IPS-15b (cell line): ENCODE measurements around the gene CCL4.
"Not testable (repeated sequence)": the region's sequence is repeated elsewhere in the genome, so short reads cannot be mapped to it uniquely, and the experiment has no call there.

Experiments
- H3K27me3 ChIP-seq: one replicate; pipeline ENCODE4 v1.6.1; 2013; ENCODE audit warnings: low read length; ENCODE audit not compliant: control insufficient read depth, insufficient read depth
- H3K36me3 ChIP-seq: one replicate; pipeline ENCODE4 v1.6.1; 2013; ENCODE audit warnings: low read length; ENCODE audit not compliant: control insufficient read depth, insufficient read depth
- H3K4me1 ChIP-seq: one replicate; pipeline ENCODE4 v1.6.1; 2013; ENCODE audit warnings: mild to moderate bottlenecking, low read length; ENCODE audit not compliant: control insufficient read depth, insufficient read depth
- H3K4me3 ChIP-seq: one replicate; pipeline ENCODE4 v1.5.1; 2013; ENCODE audit warnings: low read depth, low read length
- H3K9ac ChIP-seq: one replicate; pipeline ENCODE4 v1.6.1; 2013; ENCODE audit warnings: low read depth, mild to moderate bottlenecking, low read length
- H3K9me3 ChIP-seq: one replicate; pipeline ENCODE4 v1.6.1; 2013; ENCODE audit warnings: mild to moderate bottlenecking, low read length; ENCODE audit not compliant: control insufficient read depth, insufficient read depth

CCL4 gene

GRCh38 chr17:36108265-36108664 lies 4.6 kb downstream of the CCL4 start:
- not testable (repeated sequence) for H3K9ac ChIP-seq

DNA sequence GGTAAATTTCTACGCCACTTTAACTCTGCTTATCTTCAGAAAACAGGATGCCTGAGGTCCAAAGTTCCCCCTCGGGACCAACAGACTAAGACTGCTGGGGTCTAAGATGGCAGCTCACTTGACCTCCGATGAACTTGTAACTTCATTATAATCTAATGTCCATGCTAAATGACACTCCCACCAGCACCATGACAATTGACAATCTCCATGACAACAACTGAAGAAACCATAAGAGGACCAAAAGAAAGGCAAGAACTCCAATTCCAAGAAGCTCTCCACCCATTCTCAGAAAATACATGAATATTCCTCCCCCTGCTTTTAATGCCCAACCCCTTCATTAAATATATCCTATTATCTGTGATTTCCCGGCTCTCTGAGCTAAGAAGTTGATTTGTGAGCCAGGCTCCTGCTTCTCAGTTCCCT lies 7.5 kb downstream of the CCL4 start:
- H3K9me3 ChIP-seq = no peaks in the 10 kb centered on the region
- H3K4me3 ChIP-seq = no peak overlapping the region
- no peaks in the 10 kb centered on the region for H3K36me3 ChIP-seq
- no peak overlapping the region for H3K9ac ChIP-seq
- H3K4me1 ChIP-seq = no peaks in the 10 kb centered on the region
- H3K27me3 ChIP-seq = no peaks in the 10 kb centered on the region

More at GRCh38 chr17:36108265-36108664, 4.6 kb downstream of the CCL4 start:
- H3K9me3 ChIP-seq, H3K36me3 ChIP-seq, H3K4me3 ChIP-seq, H3K27me3 ChIP-seq, H3K4me1 ChIP-seq: not testable (repeated sequence)

- H3K9ac ChIP-seq = no peak overlapping the region
- H3K4me1 ChIP-seq = no peaks in the 10 kb centered on the region
- no peaks in the 10 kb centered on the region for H3K9me3 ChIP-seq
- H3K36me3 ChIP-seq = no peaks in the 10 kb centered on the region
- H3K4me3 ChIP-seq = no peak overlapping the region
- no peaks in the 10 kb centered on the region for H3K27me3 ChIP-seq
These were observed 8.9 kb downstream of the CCL4 start for GRCh38 chr17:36112572-36112971.

DNA sequence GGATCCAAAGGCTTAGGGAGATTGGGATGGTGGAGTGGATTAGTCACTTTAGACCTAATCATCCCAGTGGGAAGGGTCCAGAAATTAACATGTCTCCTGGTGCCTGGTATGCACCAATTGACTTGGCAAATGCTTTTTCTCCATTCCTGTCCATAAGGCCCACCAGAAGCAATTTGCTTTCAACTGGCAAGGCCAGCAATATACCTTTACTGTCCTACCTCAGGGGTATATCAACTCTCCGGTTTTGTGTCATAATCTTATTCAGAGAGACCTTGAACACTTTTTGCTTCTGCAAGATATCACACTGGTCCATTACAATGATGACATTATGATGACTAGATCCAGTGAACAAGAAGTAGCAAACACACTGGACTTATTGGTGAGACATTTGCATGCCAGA lies 9.5 kb downstream of the CCL4 start:
- not testable (repeated sequence) for H3K36me3 ChIP-seq, H3K4me1 ChIP-seq, H3K9me3 ChIP-seq, H3K9ac ChIP-seq, H3K4me3 ChIP-seq, H3K27me3 ChIP-seq

- H3K4me3 ChIP-seq, H3K9me3 ChIP-seq, H3K27me3 ChIP-seq, H3K36me3 ChIP-seq, H3K4me1 ChIP-seq, H3K9ac ChIP-seq: not testable (repeated sequence)
These were observed 11.5 kb downstream of the CCL4 start for GRCh38 chr17:36114971-36115648.

DNA sequence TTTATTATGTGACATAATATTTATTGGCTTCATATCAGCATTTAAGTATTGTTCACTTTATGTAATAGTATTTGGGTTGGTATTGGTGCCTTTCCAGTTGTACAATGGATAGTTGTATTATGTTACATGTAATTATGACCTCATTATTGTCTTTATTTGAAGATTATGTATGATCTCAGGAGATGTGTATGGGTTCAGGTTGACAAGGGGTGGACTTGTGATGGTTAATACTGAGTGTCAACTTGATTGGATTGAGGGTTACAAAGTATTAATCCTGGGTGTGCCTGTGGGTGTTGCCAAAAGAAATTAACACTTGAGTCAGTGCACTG lies 12.0 kb downstream of the CCL4 start:
- H3K4me1 ChIP-seq, H3K36me3 ChIP-seq, H3K9me3 ChIP-seq, H3K9ac ChIP-seq, H3K27me3 ChIP-seq, H3K4me3 ChIP-seq: not testable (repeated sequence)

DNA sequence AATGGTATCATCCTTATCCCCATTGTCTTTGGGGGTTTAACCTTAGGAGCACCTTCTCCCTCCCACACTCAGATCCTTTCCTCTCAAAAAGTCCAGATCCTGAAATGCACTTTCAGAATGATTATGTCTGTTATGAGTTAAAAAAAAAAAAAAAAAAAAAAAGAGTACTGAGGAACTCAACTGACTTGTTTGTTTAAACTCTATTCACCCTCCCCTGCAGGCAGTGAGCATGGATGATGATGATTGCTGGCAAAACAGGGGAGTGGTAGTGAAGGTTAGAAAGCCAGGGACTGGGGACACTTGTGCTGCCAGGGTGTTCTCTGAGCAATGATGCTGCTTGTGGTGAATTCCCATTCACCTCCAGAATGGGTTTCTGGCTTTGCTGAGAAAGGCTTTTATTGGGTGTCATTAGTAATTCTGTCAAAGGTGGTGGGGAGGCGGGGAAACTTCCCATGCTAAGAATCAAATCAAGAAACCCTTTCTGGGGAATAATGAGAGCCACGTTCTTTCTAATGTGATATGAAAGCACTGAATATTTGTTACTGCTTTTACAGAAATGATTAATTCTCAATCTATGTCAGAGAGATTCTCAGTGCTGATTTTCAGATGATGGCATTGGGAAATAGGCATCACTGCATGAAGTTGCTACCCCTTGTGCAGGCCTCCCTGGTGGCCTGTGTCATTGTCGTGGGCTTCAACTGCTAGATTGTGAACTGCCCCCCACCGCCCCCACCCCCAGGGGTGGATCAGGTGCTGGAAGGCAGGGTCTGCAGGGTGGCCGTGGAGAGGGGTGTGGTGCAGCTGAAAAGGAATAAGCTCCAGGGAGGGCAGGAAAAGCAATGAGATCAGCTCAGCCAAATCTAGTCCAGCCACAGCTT lies 14.1 kb downstream of the CCL4 start:
- H3K27me3 ChIP-seq = no peaks in the 10 kb centered on the region
- H3K4me1 ChIP-seq = peaks cover 4% of the 10 kb centered on the region
- H3K9me3 ChIP-seq = peaks cover 2% of the 10 kb centered on the region
- H3K36me3 ChIP-seq = no peaks in the 10 kb centered on the region
- H3K4me3 ChIP-seq = no peak overlapping the region
- H3K9ac ChIP-seq = no peak overlapping the region

DNA sequence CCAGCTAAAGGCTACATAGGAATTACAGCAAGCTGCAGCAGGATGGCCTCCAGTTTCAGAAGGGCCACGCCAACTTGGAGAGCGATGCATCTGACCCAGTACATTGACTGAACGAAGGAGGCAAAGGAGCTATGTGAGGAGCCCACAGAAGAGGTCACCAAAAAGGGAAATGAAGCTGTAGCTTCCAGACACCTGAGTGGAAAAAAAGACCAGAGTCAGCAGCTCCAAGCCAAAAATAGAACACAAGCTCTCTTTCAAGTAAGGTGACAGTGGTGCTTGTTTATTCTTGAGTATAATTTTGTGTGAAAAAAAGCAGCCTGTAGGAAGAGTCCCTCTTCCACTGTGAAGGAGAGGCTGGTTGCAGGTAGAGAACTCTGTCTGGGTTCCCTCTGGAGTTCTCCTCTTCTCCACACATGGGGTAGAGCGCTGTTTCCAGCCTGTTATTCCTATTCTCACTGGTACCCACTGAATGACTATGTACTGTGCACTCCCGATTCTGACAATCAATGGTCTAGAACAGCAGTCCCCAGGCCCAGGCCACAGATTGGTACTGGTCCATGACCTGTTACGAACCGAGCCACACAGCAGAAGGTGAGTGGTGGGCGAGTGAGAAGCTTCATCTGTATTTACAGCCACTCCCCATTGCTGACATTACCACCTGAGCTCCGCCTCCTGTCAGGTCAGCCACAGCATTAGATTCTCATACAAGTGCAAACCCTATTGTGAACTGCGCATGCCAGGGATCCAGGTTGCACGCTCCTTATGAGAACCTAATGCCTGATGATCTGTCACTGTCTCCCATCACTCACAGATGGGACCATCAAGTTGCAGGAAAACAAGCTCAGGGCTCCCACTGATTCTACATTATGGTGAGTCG lies 15.1 kb downstream of the CCL4 start:
- H3K27me3 ChIP-seq = no peaks in the 10 kb centered on the region
- no peak overlapping the region for H3K9ac ChIP-seq
- no peaks in the 10 kb centered on the region for H3K36me3 ChIP-seq
- peaks cover 2% of the 10 kb centered on the region for H3K9me3 ChIP-seq
- no peak overlapping the region for H3K4me3 ChIP-seq
- peaks cover 6% of the 10 kb centered on the region for H3K4me1 ChIP-seq

- no peaks in the 10 kb centered on the region for H3K36me3 ChIP-seq
- H3K9ac ChIP-seq = no peak overlapping the region
- H3K4me3 ChIP-seq = no peak overlapping the region
- no peaks in the 10 kb centered on the region for H3K27me3 ChIP-seq
- peaks cover 10% of the 10 kb centered on the region for H3K4me1 ChIP-seq
- peaks cover 4% of the 10 kb centered on the region for H3K9me3 ChIP-seq
These were observed 16.6 kb downstream of the CCL4 start for GRCh38 chr17:36120221-36120620.

GRCh38 chr17:36121099-36121498 lies 17.5 kb downstream of the CCL4 start:
- peaks cover 13% of the 10 kb centered on the region for H3K9me3 ChIP-seq
- not testable (repeated sequence) for H3K4me1 ChIP-seq, H3K36me3 ChIP-seq, H3K27me3 ChIP-seq, H3K4me3 ChIP-seq, H3K9ac ChIP-seq

DNA sequence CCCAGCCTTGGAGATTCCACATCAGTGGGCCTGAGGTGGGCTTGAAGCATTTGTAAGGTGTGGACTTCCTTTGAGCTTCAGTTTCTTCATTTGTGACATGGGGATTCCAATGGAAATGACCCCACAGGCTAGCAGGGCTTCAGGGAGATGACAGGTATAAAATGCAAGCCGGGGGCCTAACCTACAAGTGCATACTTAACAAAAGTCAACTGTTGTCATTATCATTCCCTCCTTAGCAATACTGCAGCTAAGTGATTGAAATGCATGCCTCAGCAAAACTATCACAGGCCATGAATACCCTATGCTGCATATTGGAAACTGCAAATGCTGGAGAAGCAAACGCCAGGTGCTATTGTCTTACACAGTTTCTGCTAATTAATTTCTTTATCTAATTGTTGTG lies 19.8 kb downstream of the CCL4 start:
- H3K4me3 ChIP-seq = no peak overlapping the region
- no peak overlapping the region for H3K9ac ChIP-seq
- peaks cover 7% of the 10 kb centered on the region for H3K4me1 ChIP-seq
- H3K36me3 ChIP-seq = no peaks in the 10 kb centered on the region
- H3K9me3 ChIP-seq = peaks cover 18% of the 10 kb centered on the region
- H3K27me3 ChIP-seq = no peaks in the 10 kb centered on the region
